Measurements from ENCODE around the gene INO80B.

INO80B gene

GRCh38 chr2:74500578-74500946 is 45.7 kb downstream of the INO80B start:
- DNase-seq (ENCODE audit: low read depth in 4 of 4, low spot score in 1 of 4): no peak

- no peak for DNase-seq (ENCODE audit: low read depth in 4 of 4, low spot score in 1 of 4)
Observed at GRCh38 chr2:74501335-74502071, 46.6 kb downstream of the INO80B start.

GRCh38 chr2:74502147-74502719 is 47.3 kb downstream of the INO80B start:
- DNase-seq (ENCODE audit: low read depth in 4 of 4, low spot score in 1 of 4): no peak

GRCh38 chr2:74502720-74503505 is 48.0 kb downstream of the INO80B start:
- peak in 1 of 4 experiments; percentile 40 for DNase-seq (ENCODE audit: low read depth in 4 of 4, low spot score in 1 of 4)

DNA sequence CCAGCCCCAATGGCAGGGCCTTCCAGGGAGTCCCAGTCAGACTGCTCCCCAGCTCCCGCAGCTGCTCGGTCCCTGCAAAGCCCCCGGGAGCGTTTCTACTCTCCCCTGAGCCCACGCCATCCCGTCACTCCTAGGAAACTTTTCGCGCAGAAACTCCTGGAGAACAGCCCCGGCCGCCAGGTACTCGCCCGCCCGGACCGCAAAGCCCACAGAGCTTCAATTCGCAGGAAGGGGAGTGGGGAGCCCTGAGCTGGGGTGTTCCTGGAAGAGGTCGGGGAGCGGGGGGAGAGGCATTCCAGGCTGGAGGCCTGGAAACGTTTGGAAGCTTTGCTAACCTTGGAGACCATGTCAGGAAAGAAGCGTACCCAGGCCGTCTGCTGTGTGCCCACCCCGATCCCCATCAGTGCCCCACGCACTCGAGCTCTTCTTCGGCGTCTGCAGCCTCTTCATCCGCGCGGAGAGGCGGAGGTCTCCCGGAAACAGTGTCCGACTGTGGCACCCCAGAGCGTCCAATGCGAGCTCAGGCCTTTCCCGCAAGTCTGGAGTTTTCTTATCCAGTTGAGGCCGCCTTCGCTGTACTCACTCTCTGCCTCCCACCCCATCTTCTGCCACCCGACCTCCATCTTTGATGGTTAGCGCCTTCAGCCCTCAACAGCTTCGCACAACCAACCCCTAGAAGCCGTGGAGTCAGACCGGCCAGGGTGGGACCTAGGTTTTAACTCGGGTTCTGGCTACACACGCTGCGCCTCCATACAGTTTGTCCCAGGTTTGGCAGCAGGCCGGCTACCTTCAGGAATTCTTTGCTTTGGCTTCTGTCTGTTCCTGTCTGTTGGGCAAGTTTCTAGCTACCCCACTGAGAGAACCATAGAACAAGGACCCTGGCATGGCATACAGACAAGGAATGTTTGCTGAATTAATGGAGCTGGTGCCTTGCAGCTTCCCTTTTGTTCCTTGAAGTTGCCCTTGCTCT is 48.9 kb downstream of the INO80B start:
- DNase-seq (ENCODE audit: low read depth in 4 of 4, low spot score in 1 of 4): no peak

DNA sequence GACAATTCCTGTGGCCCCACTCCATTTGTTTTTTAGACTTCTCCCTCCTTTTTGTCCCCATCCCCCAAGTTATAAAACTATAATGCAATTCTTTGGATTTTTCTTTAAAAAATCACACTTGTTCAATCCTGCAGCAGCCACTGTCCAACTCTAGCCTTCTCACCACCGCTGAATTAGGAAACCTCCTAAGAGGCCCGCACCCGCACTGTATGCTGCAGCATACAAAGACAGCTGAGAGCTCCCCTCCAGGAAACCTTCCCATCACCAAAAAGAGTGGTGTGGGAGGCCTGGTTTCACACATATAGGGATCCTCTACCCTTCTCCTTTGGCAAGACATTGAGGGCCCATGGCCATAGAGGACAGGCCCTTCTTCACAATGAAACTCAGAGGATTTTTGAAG is 49.7 kb downstream of the INO80B start:
- DNase-seq (ENCODE audit: low read depth in 4 of 4, low spot score in 1 of 4): no peak

DNA sequence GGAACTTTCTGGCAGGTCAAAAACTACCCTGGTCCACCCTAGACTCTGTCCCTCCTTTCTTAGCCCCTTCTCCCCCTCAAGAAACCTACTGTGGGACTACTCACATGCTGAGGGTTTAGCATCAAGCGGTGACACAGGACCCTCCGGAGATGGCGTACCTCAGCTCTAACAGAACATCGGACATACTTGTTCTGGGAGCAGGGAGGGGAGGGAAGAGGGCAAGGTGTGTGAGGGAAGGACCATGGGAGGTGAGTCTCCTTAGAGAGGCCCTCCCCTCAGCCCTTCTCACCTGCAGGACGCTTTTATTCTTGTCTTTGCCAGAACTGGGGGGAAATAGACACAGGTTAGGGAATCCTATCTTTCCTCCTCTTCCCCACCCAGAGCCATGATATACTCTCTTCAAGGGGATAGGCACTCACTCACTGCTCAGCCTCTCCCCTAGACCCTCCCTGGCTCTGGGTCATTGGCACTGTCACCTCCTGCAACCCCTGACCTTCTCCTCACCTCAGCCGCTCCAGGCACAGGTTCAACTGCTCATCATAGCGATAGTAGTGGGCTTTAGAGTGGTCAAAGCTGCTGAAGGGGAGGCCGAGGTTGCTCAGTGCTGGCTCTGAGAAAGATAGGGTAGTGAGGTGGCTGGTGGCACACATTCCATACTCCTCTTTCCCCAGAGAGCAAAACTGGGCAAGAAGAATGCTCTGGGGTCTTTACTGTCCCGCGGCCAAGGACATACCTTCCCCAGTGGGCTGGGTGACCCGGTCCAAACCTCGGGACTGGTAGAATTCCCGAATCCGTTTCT is 50.8 kb downstream of the INO80B start:
- no peak for DNase-seq (ENCODE audit: low read depth in 4 of 4, low spot score in 1 of 4)

DNA sequence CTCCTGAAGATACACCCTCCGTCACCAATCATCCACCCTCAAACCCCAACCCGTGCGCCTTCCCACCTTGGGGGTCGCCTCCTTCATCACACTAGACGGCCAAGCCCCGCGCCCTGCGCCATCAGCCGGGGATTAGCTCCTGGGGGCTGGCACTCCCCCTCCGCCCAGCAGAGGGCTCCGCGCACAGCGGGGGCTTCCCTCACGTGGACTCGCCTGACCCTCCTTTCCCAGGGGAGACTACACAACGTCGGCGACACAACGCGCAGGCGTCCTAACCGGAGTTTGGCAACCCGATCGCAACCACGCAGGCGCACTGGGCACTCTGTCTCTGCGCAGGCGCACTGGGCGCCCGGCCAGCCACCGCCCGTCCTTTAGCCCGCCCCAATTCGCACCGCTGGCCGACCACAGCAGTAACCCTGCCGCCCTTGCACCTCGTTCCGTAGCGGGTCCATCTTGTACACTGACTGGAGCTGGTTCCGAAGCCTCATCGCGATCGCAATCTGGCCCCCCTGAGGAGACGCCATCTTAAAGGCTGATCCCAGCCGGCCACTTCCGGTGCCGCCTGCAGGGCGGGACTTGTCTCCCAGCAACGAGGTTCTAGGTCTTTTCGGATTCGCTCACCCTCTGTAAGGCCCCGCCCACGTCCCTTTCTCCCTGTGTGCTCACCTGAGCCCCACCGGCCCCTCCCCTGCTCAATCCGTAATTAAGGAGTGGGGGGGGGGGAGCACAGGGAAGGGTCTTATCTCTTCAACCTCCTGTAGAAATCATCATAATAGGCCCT is 52.4 kb downstream of the INO80B start, which contains the start of gene PCGF1:
Gene PCGF1 (minus strand): TSS at position 551 of the 781 bp plus-strand sequence. CDS start 27 bp downstream, at position 524.
- DNase-seq (ENCODE audit: low read depth in 4 of 4, low spot score in 1 of 4): peak; percentile 98 to 99 (median 99)

Data from stimulated activated CD4-positive, alpha-beta T cell treated with anti-CD3 and anti-CD28 coated beads, Interleukin-1b, Interleukin-23, amount 100 ng/mL, for 24 hours (primary cell).